Measurements from ENCODE around the gene HLA-E.

Gene HLA-E

GRCh38 chr6:30510419-30511168 lies 21.3 kb downstream of the HLA-E start:
- Histone ChIP-seq H3K4me2 (ENCODE audit: low read length, poor library complexity, severe bottlenecking) (no peak overlapping the region), H3K27ac (ENCODE audit: low read length, poor library complexity, severe bottlenecking) (no peak overlapping the region), H2AK5ac (ENCODE audit: low read length, severe bottlenecking) (no peak overlapping the region), H2BK12ac (ENCODE audit: low read length in 2 of 2) (no peak overlapping the region), H3K36me3 (ENCODE audit: control insufficient read depth in 1 of 2, insufficient read depth in 2 of 2, low read depth in 1 of 2, low read length in 2 of 2) (no peaks in the 10 kb centered on the region), H2BK15ac (ENCODE audit: low read depth, poor library complexity, severe bottlenecking) (no peak overlapping the region), H3K9me3 (ENCODE audit: control insufficient read depth, low read length) (no peaks in the 10 kb centered on the region), H4K8ac (ENCODE audit: low read length) (no peak overlapping the region), H2BK5ac (ENCODE audit: low read depth, low read length, poor library complexity, severe bottlenecking) (no peak overlapping the region), H4K91ac (ENCODE audit: low read length) (no peak overlapping the region), H2BK120ac (ENCODE audit: low read depth, low read length) (no peak overlapping the region), H3K9ac (ENCODE audit: low read length) (no peak overlapping the region), H3K4me3 (ENCODE audit: insufficient read depth in 1 of 2, low read depth in 1 of 2, low read length in 2 of 2) (no peak overlapping the region), H3K27me3 (ENCODE audit: control insufficient read depth in 1 of 2, insufficient read depth in 1 of 2, low read length in 2 of 2) (no peaks in the 10 kb centered on the region), H3K18ac (ENCODE audit: low read depth in 1 of 2, low read length in 2 of 2) (no peak overlapping the region), H3K23ac (ENCODE audit: low read length in 2 of 2) (no peak overlapping the region), H2AFZ (ENCODE audit: low read depth, low read length) (no peak overlapping the region), H3K14ac (ENCODE audit: low read length in 2 of 2) (no peak overlapping the region), H3K4ac (ENCODE audit: low read depth in 1 of 2, low read length in 2 of 2) (no peak overlapping the region), H3K79me1 (replicated peaks; ENCODE audit: low read length, poor library complexity, severe bottlenecking) (no peaks in the 10 kb centered on the region), H3K4me1 (ENCODE audit: control insufficient read depth, insufficient read depth, low read depth, low read length) (no peaks in the 10 kb centered on the region)
- no peak for DNase-seq
- WGBS: 83% methylated on average over 10 of the region's 10 CpGs

- Histone ChIP-seq H2BK120ac (ENCODE audit: low read depth, low read length) (no peak overlapping the region), H2BK12ac (ENCODE audit: low read length in 2 of 2) (no peak overlapping the region), H3K27ac (ENCODE audit: low read length, poor library complexity, severe bottlenecking) (no peak overlapping the region), H3K4me3 (ENCODE audit: insufficient read depth in 1 of 2, low read depth in 1 of 2, low read length in 2 of 2) (no peak overlapping the region), H3K79me1 (replicated peaks; ENCODE audit: low read length, poor library complexity, severe bottlenecking) (no peaks in the 10 kb centered on the region), H2BK15ac (ENCODE audit: low read depth, poor library complexity, severe bottlenecking) (no peak overlapping the region), H2AK5ac (ENCODE audit: low read length, severe bottlenecking) (no peak overlapping the region), H3K27me3 (ENCODE audit: control insufficient read depth in 1 of 2, insufficient read depth in 1 of 2, low read length in 2 of 2) (no peaks in the 10 kb centered on the region), H3K36me3 (ENCODE audit: control insufficient read depth in 1 of 2, insufficient read depth in 2 of 2, low read depth in 1 of 2, low read length in 2 of 2) (no peaks in the 10 kb centered on the region), H3K4me1 (ENCODE audit: control insufficient read depth, insufficient read depth, low read depth, low read length) (no peaks in the 10 kb centered on the region), H3K9ac (ENCODE audit: low read length) (no peak overlapping the region), H4K8ac (ENCODE audit: low read length) (no peak overlapping the region), H3K23ac (ENCODE audit: low read length in 2 of 2) (no peak overlapping the region), H2AFZ (ENCODE audit: low read depth, low read length) (no peak overlapping the region), H3K9me3 (ENCODE audit: control insufficient read depth, low read length) (no peaks in the 10 kb centered on the region), H4K91ac (ENCODE audit: low read length) (no peak overlapping the region), H3K4ac (ENCODE audit: low read depth in 1 of 2, low read length in 2 of 2) (no peak overlapping the region), H3K4me2 (ENCODE audit: low read length, poor library complexity, severe bottlenecking) (no peak overlapping the region), H3K14ac (ENCODE audit: low read length in 2 of 2) (no peak overlapping the region), H3K18ac (ENCODE audit: low read depth in 1 of 2, low read length in 2 of 2) (no peak overlapping the region), H2BK5ac (ENCODE audit: low read depth, low read length, poor library complexity, severe bottlenecking) (no peak overlapping the region)
- 85% methylated on average over 5 of the region's 5 CpGs for WGBS
- no peak for DNase-seq
These were observed 21.8 kb downstream of the HLA-E start for GRCh38 chr6:30511169-30511546.

- no peak overlapping the region for H3K14ac ChIP-seq (ENCODE audit: low read length in 2 of 2)
- no peak overlapping the region for H3K4me3 ChIP-seq (ENCODE audit: insufficient read depth in 1 of 2, low read depth in 1 of 2, low read length in 2 of 2)
- H2BK12ac ChIP-seq (ENCODE audit: low read length in 2 of 2): no peak overlapping the region
- no peak overlapping the region for H3K9ac ChIP-seq (ENCODE audit: low read length)
- no peak overlapping the region for H2AFZ ChIP-seq (ENCODE audit: low read depth, low read length)
- WGBS: 93% methylated on average over 1 of the region's 2 CpGs
- no peak overlapping the region for H2BK15ac ChIP-seq (ENCODE audit: low read depth, poor library complexity, severe bottlenecking)
- no peaks in the 10 kb centered on the region for H3K9me3 ChIP-seq (ENCODE audit: control insufficient read depth, low read length)
- no peak overlapping the region for H3K4ac ChIP-seq (ENCODE audit: low read depth in 1 of 2, low read length in 2 of 2)
- no peaks in the 10 kb centered on the region for H3K36me3 ChIP-seq (ENCODE audit: control insufficient read depth in 1 of 2, insufficient read depth in 2 of 2, low read depth in 1 of 2, low read length in 2 of 2)
- H3K18ac ChIP-seq (ENCODE audit: low read depth in 1 of 2, low read length in 2 of 2): no peak overlapping the region
- no peak overlapping the region for H3K4me2 ChIP-seq (ENCODE audit: low read length, poor library complexity, severe bottlenecking)
- no peak overlapping the region for H2AK5ac ChIP-seq (ENCODE audit: low read length, severe bottlenecking)
- DNase-seq: no peak
- H3K27ac ChIP-seq (ENCODE audit: low read length, poor library complexity, severe bottlenecking): no peak overlapping the region
- H3K23ac ChIP-seq (ENCODE audit: low read length in 2 of 2): no peak overlapping the region
- H3K79me1 ChIP-seq (replicated peaks; ENCODE audit: low read length, poor library complexity, severe bottlenecking): no peaks in the 10 kb centered on the region
- H4K91ac ChIP-seq (ENCODE audit: low read length): no peak overlapping the region
- H2BK5ac ChIP-seq (ENCODE audit: low read depth, low read length, poor library complexity, severe bottlenecking): no peak overlapping the region
- no peak overlapping the region for H2BK120ac ChIP-seq (ENCODE audit: low read depth, low read length)
- H3K4me1 ChIP-seq (ENCODE audit: control insufficient read depth, insufficient read depth, low read depth, low read length): no peaks in the 10 kb centered on the region
- H3K27me3 ChIP-seq (ENCODE audit: control insufficient read depth in 1 of 2, insufficient read depth in 1 of 2, low read length in 2 of 2): no peaks in the 10 kb centered on the region
- no peak overlapping the region for H4K8ac ChIP-seq (ENCODE audit: low read length)
These were observed 24.1 kb downstream of the HLA-E start for GRCh38 chr6:30513451-30513850.

- Histone ChIP-seq H4K8ac (ENCODE audit: low read length) (no peak overlapping the region), H3K36me3 (ENCODE audit: control insufficient read depth in 1 of 2, insufficient read depth in 2 of 2, low read depth in 1 of 2, low read length in 2 of 2) (no peaks in the 10 kb centered on the region), H3K79me1 (replicated peaks; ENCODE audit: low read length, poor library complexity, severe bottlenecking) (no peaks in the 10 kb centered on the region), H3K4ac (ENCODE audit: low read depth in 1 of 2, low read length in 2 of 2) (no peak overlapping the region), H2AK5ac (ENCODE audit: low read length, severe bottlenecking) (no peak overlapping the region), H4K91ac (ENCODE audit: low read length) (no peak overlapping the region), H3K23ac (ENCODE audit: low read length in 2 of 2) (no peak overlapping the region), H2AFZ (ENCODE audit: low read depth, low read length) (no peak overlapping the region), H2BK12ac (ENCODE audit: low read length in 2 of 2) (no peak overlapping the region), H3K4me2 (ENCODE audit: low read length, poor library complexity, severe bottlenecking) (no peak overlapping the region), H3K9me3 (ENCODE audit: control insufficient read depth, low read length) (no peaks in the 10 kb centered on the region), H3K18ac (ENCODE audit: low read depth in 1 of 2, low read length in 2 of 2) (no peak overlapping the region), H3K9ac (ENCODE audit: low read length) (no peak overlapping the region), H3K14ac (ENCODE audit: low read length in 2 of 2) (no peak overlapping the region), H3K27me3 (ENCODE audit: control insufficient read depth in 1 of 2, insufficient read depth in 1 of 2, low read length in 2 of 2) (no peaks in the 10 kb centered on the region), H2BK5ac (ENCODE audit: low read depth, low read length, poor library complexity, severe bottlenecking) (no peak overlapping the region), H3K4me1 (ENCODE audit: control insufficient read depth, insufficient read depth, low read depth, low read length) (no peaks in the 10 kb centered on the region), H2BK15ac (ENCODE audit: low read depth, poor library complexity, severe bottlenecking) (no peak overlapping the region), H2BK120ac (ENCODE audit: low read depth, low read length) (peak overlapping the region; percentile 61), H3K4me3 (ENCODE audit: insufficient read depth in 1 of 2, low read depth in 1 of 2, low read length in 2 of 2) (no peak overlapping the region), H3K27ac (ENCODE audit: low read length, poor library complexity, severe bottlenecking) (no peak overlapping the region)
- no peak for DNase-seq
- WGBS: 57% methylated on average over 4 of the region's 4 CpGs
These were observed 25.8 kb downstream of the HLA-E start for GRCh38 chr6:30515106-30515505.

All from mesenchymal stem cell (in vitro differentiated cells and primary cell).